OCI-LY7 (cell line): ENCODE results near the gene BLM.
"Not testable (repeated sequence)": the region's sequence is repeated elsewhere in the genome, so short reads cannot be mapped to it uniquely, and the experiment has no call there.

Experiments used
- CTCF ChIP-seq: fragments of 200-600 bp; sonication (generic); conservative IDR thresholded peaks from 2 replicates; pipeline ENCODE4 v1.5.1; 2014; ENCODE audit warnings: mild to moderate bottlenecking, antibody characterized with exemption, low read length, moderate library complexity, mixed read lengths
- EZH2phosphoT487 ChIP-seq: fragments of 200-600 bp; sonication (generic); IDR thresholded peaks from 2 replicates; pipeline ENCODE4 v1.6.1; 2018; ENCODE audit warnings: low read depth, borderline replicate concordance, mild to moderate bottlenecking, mixed run types, antibody characterized with exemption, low read length, moderate library complexity, mixed read lengths

- TF ChIP-seq CTCF, EZH2phosphoT487: not testable (repeated sequence)
These were observed 43.8 kb upstream of the BLM start for GRCh38 chr15:90673357-90673756.
